GM18951 (cell line): ENCODE measurements around the gene MAP7D1.

Source experiments
- POLR2A ChIP-seq: IDR thresholded peaks from 4 replicates; pipeline ENCODE4 v1.6.1; 2011; ENCODE audit warnings: mild to moderate bottlenecking; ENCODE audit not compliant: insufficient read length, insufficient read depth; ENCODE audit errors: extremely low read depth
- in situ Hi-C: fragments of 300-500 bp; cut with MboI; formaldehyde crosslinking; loops from one replicate; pipeline ENCODE4 v1.12.0; 2022; ENCODE audit warnings: low sequenced_read_pairs, mixed read lengths, inconsistent platforms; ENCODE audit not compliant: unreplicated experiment

MAP7D1 gene

GRCh38 chr1:36155408-36156328 is at the start of gene MAP7D1:
TSS of gene MAP7D1 (plus strand) at chr1:36156160. CDS start at chr1:36156418, 258 bp downstream.
- peak; percentile 87 for TF ChIP-seq POLR2A
- in situ Hi-C loops = no loop called here

- no peak for TF ChIP-seq POLR2A
- in situ Hi-C loops = loop anchor here (10.0 kb wide), 1 partner anchor 179 kb away; no protein-coding TSS in a partner anchor
Observed at GRCh38 chr1:36106269-36106668, 49.7 kb upstream of the MAP7D1 start.

- in situ Hi-C loops = loop anchor here (10.0 kb wide), 1 partner anchor 177 kb away; no protein-coding TSS in a partner anchor
- no peak for TF ChIP-seq POLR2A
Observed at GRCh38 chr1:36107394-36107793, 48.6 kb upstream of the MAP7D1 start.

GRCh38 chr1:36108314-36108713 is 47.6 kb upstream of the MAP7D1 start:
- TF ChIP-seq POLR2A = no peak
- in situ Hi-C loops = loop anchor here (10.0 kb wide), 1 partner anchor 176 kb away; no protein-coding TSS in a partner anchor

- TF ChIP-seq POLR2A = no peak
- in situ Hi-C loops = loop anchor here (10.0 kb wide), 1 partner anchor 176 kb away; no protein-coding TSS in a partner anchor
Observed at GRCh38 chr1:36109041-36109679, 46.8 kb upstream of the MAP7D1 start.

GRCh38 chr1:36111151-36111550 is 44.8 kb upstream of the MAP7D1 start:
- in situ Hi-C loops = no loop called here
- no peak for TF ChIP-seq POLR2A

GRCh38 chr1:36112823-36113222 is 43.1 kb upstream of the MAP7D1 start:
- TF ChIP-seq POLR2A = no peak
- in situ Hi-C loops = no loop called here

GRCh38 chr1:36114371-36114770 is 41.6 kb upstream of the MAP7D1 start:
- in situ Hi-C loops = no loop called here
- no peak for TF ChIP-seq POLR2A

- TF ChIP-seq POLR2A = no peak
- in situ Hi-C loops = no loop called here
Observed at GRCh38 chr1:36115200-36115669, 40.7 kb upstream of the MAP7D1 start.

GRCh38 chr1:36115931-36116330 is 40.0 kb upstream of the MAP7D1 start:
- TF ChIP-seq POLR2A = no peak
- in situ Hi-C loops = no loop called here

GRCh38 chr1:36116901-36117300 is 39.1 kb upstream of the MAP7D1 start:
- in situ Hi-C loops = no loop called here
- TF ChIP-seq POLR2A = no peak

- in situ Hi-C loops = no loop called here
- TF ChIP-seq POLR2A = no peak
Observed at GRCh38 chr1:36118447-36119204, 37.3 kb upstream of the MAP7D1 start.

- in situ Hi-C loops = no loop called here
- no peak for TF ChIP-seq POLR2A
Observed at GRCh38 chr1:36119456-36119855, 36.5 kb upstream of the MAP7D1 start.
